Liver (tissue), 9 donors: ENCODE measurements around the gene LPXN. TPM values are rescaled to one million over a fixed set of nuclear protein-coding genes. Genes with fewer than 3 reads are reported as not detected.

ENCODE experiments used
- DNase-seq: peaks from one replicate; pipeline ENCODE4 v3.0.0-alpha.2; 2017; ENCODE audit warnings: low spot score
- H3K27ac ChIP-seq, 2 donors: one replicate each; pipeline ENCODE4 v1.7.0; 2013; ENCODE audit warnings: inconsistent platforms in 2 of 2, low read length in 2 of 2, control low read depth in 1 of 2, low read depth in 1 of 2, mild to moderate bottlenecking in 1 of 2
- H3K27me3 ChIP-seq, 4 donors: one replicate each; pipeline versions ENCODE4 v1.6.1 to v1.7.0; 2013; ENCODE audit warnings: low read length in 3 of 4, inconsistent platforms in 1 of 4, mild to moderate bottlenecking in 1 of 4, moderate library complexity in 1 of 4; ENCODE audit not compliant: control insufficient read depth in 4 of 4, insufficient read depth in 4 of 4
- H3K36me3 ChIP-seq, 4 donors: one replicate each; pipeline versions ENCODE4 v1.6.1 to v1.7.0; 2013; ENCODE audit warnings: low read length in 3 of 4, mild to moderate bottlenecking in 3 of 4, low read depth in 1 of 4, moderate library complexity in 1 of 4; ENCODE audit not compliant: control insufficient read depth in 4 of 4, insufficient read depth in 3 of 4
- H3K4me1 ChIP-seq, 4 donors: one replicate each; pipeline versions ENCODE4 v1.6.1 to v1.7.0; 2013; ENCODE audit warnings: low read length in 3 of 4, mild to moderate bottlenecking in 3 of 4, moderate library complexity in 1 of 4; ENCODE audit not compliant: control insufficient read depth in 4 of 4, insufficient read depth in 4 of 4
- H3K4me3 ChIP-seq, 3 donors: one replicate each; pipeline versions ENCODE4 v1.6.1 to v1.7.0; 2013; ENCODE audit warnings: low read length in 3 of 3, control low read depth in 1 of 3, low read depth in 1 of 3, mild to moderate bottlenecking in 1 of 3
- H3K9ac ChIP-seq, 2 donors: one replicate each; pipeline ENCODE4 v1.7.0; 2013; ENCODE audit warnings: low read length in 2 of 2, mild to moderate bottlenecking in 2 of 2, moderate library complexity in 2 of 2, control low read depth in 1 of 2, low read depth in 1 of 2
- H3K9me3 ChIP-seq, 4 donors: one replicate each; pipeline versions ENCODE4 v1.6.1 to v1.7.0; 2013; ENCODE audit warnings: low read length in 3 of 4; ENCODE audit not compliant: control insufficient read depth in 4 of 4
- EGR1 ChIP-seq, 2 donors: IDR thresholded peaks; 2 replicates each; pipeline ENCODE4 v1.6.1; 2016 to 2018; ENCODE audit warnings: antibody characterized with exemption in 2 of 2, low read depth in 2 of 2
- FOXA2 ChIP-seq: IDR thresholded peaks from 2 replicates; pipeline ENCODE4 v1.6.1; 2016; ENCODE audit warnings: antibody characterized with exemption
- GABPA ChIP-seq, 2 donors: IDR thresholded peaks in 1 of 2; conservative IDR thresholded peaks in 1 of 2; 2 replicates each; pipeline ENCODE4 v1.6.1; 2016; ENCODE audit warnings: antibody characterized with exemption in 2 of 2, mild to moderate bottlenecking in 1 of 2, moderate library complexity in 1 of 2
- HNF4A ChIP-seq, 2 donors: conservative IDR thresholded peaks; 2 replicates each; pipeline ENCODE4 v1.6.1; 2016; ENCODE audit warnings: antibody characterized with exemption in 2 of 2, mild to moderate bottlenecking in 2 of 2
- HNF4G ChIP-seq: IDR thresholded peaks from 2 replicates; pipeline ENCODE4 v1.6.1; 2016; ENCODE audit warnings: antibody characterized with exemption
- JUND ChIP-seq, 2 donors: IDR thresholded peaks; 2 replicates each; pipeline ENCODE4 v1.6.1; 2016; ENCODE audit warnings: antibody characterized with exemption in 2 of 2
- MAX ChIP-seq: IDR thresholded peaks from 2 replicates; pipeline ENCODE4 v1.6.1; 2016; ENCODE audit warnings: antibody characterized with exemption
- RAD21 ChIP-seq, 2 donors: IDR thresholded peaks; 2 replicates each; pipeline ENCODE4 v1.6.1; 2016; ENCODE audit warnings: antibody characterized with exemption in 2 of 2, mild to moderate bottlenecking in 2 of 2
- RXRA ChIP-seq, 2 donors: IDR thresholded peaks; 2 replicates each; pipeline ENCODE4 v1.6.1; 2017 to 2018; ENCODE audit warnings: antibody characterized with exemption in 2 of 2, mild to moderate bottlenecking in 1 of 2
- SP1 ChIP-seq: IDR thresholded peaks from 2 replicates; pipeline ENCODE4 v1.6.1; 2018; ENCODE audit warnings: antibody characterized with exemption, mild to moderate bottlenecking
- TAF1 ChIP-seq: conservative IDR thresholded peaks from 2 replicates; pipeline ENCODE4 v1.6.1; 2016; ENCODE audit warnings: antibody characterized with exemption, mild to moderate bottlenecking
- YY1 ChIP-seq: IDR thresholded peaks from 2 replicates; pipeline ENCODE4 v1.6.1; 2016; ENCODE audit warnings: antibody characterized with exemption, mild to moderate bottlenecking
- ZBTB33 ChIP-seq: IDR thresholded peaks from 2 replicates; pipeline ENCODE4 v1.6.1; 2016; ENCODE audit warnings: antibody characterized with exemption
- WGBS: extraction: QIAGEN DNeasy Blood & Tissue Kit; methylation state at CpG from one replicate; pipeline ENCODE4 v1.1.7; 2013; 5-methylcytosine and 5-hydroxymethylcytosine counted together
- polyA plus RNA-seq, 2 donors: library from polyadenylated mRNA; stranded (reverse) in 1 of 2; unstranded in 1 of 2; fragments of 200-250 nt in 1 of 2; fragments of >200 nt in 1 of 2; fragmentation: Nextera tagmentation in 1 of 2; extraction: Ambion mirVana in 1 of 2; gene quantifications; one replicate each; pipeline versions ENCODE4 v1.2.1 to v1.2.3, GENCODE V29; 2013 to 2015
- total RNA-seq, 2 donors: library from RNA; depleted of rRNA; stranded (reverse); fragments of >200 nt; gene quantifications; one replicate each; pipeline ENCODE4 v1.2.3, GENCODE V29; 2014
- TF ChIP-seq, protein P1 (sequence below): fragments of 150-350 bp; IDR thresholded peaks from 2 replicates; pipeline ENCODE4 v1.5.1; 2017; ENCODE audit warnings: improper control_type of control experiment, low read depth, low read length; ENCODE audit not compliant: missing input control
- TF ChIP-seq, protein P2 (sequence below): IDR thresholded peaks from 2 replicates; pipeline ENCODE4 v1.6.1; 2016; ENCODE audit warnings: antibody characterized with exemption
- donor health status: healthy.
- donor health status: healthy.
- donor health status: healthy.
- donor health status: healthy.
- donor health status: healthy.

Gene LPXN
- total and polyA plus RNA-seq, 4 donors, result 3.7 to 6.2 (median 4.7) TPM

DNA sequence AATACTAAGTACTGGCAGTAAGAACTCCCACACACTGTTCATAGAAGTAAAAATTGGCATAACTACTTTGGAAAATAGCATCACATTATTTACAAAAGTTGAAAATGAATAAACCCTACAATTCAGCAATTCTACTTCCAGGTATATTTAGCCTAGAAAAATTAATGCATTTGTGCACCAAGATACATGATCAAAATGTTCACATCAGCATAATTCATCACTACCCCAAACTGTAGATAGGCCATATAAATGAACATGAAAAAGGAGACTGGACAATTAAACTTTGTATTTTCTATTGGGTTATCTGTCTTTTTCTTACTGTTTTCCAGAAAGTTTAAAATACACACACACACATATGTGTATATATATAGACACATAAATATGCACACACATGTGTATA lies 73.7 kb downstream of the LPXN start:
- no peak overlapping the region for H3K9ac ChIP-seq
- no peaks in the 10 kb centered on the region for H3K36me3 ChIP-seq
- no peaks in the 10 kb centered on the region for H3K4me1 ChIP-seq
- H3K9me3 ChIP-seq, result no peaks in the 10 kb centered on the region
- no peak for DNase-seq
- TF ChIP-seq JUND (IDR thresholded peaks at IDR 0.05) (no peak), ZBTB33 (no peak), TAF1 (no peak), YY1 (no peak), GABPA (IDR thresholded peaks at IDR 0.05 in 1 of 2, conservative IDR thresholded peaks at IDR 0.05 in 1 of 2) (no peak), HNF4G (no peak), HNF4A (conservative IDR thresholded peaks at IDR 0.05) (no peak)
- TF ChIP-seq, protein P1, sequence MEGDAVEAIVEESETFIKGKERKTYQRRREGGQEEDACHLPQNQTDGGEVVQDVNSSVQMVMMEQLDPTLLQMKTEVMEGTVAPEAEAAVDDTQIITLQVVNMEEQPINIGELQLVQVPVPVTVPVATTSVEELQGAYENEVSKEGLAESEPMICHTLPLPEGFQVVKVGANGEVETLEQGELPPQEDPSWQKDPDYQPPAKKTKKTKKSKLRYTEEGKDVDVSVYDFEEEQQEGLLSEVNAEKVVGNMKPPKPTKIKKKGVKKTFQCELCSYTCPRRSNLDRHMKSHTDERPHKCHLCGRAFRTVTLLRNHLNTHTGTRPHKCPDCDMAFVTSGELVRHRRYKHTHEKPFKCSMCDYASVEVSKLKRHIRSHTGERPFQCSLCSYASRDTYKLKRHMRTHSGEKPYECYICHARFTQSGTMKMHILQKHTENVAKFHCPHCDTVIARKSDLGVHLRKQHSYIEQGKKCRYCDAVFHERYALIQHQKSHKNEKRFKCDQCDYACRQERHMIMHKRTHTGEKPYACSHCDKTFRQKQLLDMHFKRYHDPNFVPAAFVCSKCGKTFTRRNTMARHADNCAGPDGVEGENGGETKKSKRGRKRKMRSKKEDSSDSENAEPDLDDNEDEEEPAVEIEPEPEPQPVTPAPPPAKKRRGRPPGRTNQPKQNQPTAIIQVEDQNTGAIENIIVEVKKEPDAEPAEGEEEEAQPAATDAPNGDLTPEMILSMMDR, result no peak
- H3K27me3 ChIP-seq, result no peaks in the 10 kb centered on the region
- H3K27ac ChIP-seq, result no peak overlapping the region
- no peak overlapping the region for H3K4me3 ChIP-seq

DNA sequence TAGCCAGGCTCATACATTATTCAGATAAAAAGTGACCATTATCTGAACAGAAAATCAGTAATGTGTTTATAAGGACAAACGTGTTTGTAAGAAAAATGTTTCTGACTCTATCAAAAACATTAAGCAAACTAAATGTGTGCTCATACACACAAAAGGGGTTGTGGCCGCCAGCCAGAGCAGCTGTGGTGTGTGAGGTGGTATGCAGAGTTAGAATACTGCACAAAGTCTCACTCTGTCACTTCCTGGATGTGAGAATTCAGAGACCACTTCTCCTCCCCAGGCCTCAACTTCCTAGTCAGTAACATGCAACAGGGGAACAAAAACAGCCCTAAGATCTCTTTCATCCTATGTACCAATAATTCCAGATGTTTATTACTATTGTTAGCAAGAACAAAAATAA lies 77.2 kb downstream of the LPXN start:
- Histone ChIP-seq H3K9ac (no peak overlapping the region), H3K4me1 (no peaks in the 10 kb centered on the region), H3K4me3 (no peak overlapping the region), H3K27ac (no peak overlapping the region), H3K36me3 (no peaks in the 10 kb centered on the region), H3K9me3 (no peaks in the 10 kb centered on the region), H3K27me3 (no peaks in the 10 kb centered on the region)
- TF ChIP-seq, protein P2, sequence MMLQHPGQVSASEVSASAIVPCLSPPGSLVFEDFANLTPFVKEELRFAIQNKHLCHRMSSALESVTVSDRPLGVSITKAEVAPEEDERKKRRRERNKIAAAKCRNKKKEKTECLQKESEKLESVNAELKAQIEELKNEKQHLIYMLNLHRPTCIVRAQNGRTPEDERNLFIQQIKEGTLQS, result no peak
- TF ChIP-seq HNF4G, result no peak
- TF ChIP-seq MAX, result no peak
- TF ChIP-seq RXRA (IDR thresholded peaks at IDR 0.05), result no peak
- no peak for TF ChIP-seq YY1
- no peak for TF ChIP-seq GABPA (IDR thresholded peaks at IDR 0.05 in 1 of 2, conservative IDR thresholded peaks at IDR 0.05 in 1 of 2)
- TF ChIP-seq, protein P1, result no peak
- no peak for TF ChIP-seq SP1
- TF ChIP-seq RAD21 (IDR thresholded peaks at IDR 0.05), result no peak
- no peak for TF ChIP-seq HNF4A (conservative IDR thresholded peaks at IDR 0.05)
- TF ChIP-seq EGR1 (IDR thresholded peaks at IDR 0.05; ENCODE audit: low read depth in 2 of 2), result no peak
- TF ChIP-seq TAF1, result no peak
- TF ChIP-seq ZBTB33, result no peak
- no peak for TF ChIP-seq JUND (IDR thresholded peaks at IDR 0.05)
- TF ChIP-seq FOXA2, result no peak
- 66% methylated on average over 2 of the region's 2 CpGs for WGBS
- no peak for DNase-seq
